ENCODE measurements around the gene GP5.

GP5 gene

DNA sequence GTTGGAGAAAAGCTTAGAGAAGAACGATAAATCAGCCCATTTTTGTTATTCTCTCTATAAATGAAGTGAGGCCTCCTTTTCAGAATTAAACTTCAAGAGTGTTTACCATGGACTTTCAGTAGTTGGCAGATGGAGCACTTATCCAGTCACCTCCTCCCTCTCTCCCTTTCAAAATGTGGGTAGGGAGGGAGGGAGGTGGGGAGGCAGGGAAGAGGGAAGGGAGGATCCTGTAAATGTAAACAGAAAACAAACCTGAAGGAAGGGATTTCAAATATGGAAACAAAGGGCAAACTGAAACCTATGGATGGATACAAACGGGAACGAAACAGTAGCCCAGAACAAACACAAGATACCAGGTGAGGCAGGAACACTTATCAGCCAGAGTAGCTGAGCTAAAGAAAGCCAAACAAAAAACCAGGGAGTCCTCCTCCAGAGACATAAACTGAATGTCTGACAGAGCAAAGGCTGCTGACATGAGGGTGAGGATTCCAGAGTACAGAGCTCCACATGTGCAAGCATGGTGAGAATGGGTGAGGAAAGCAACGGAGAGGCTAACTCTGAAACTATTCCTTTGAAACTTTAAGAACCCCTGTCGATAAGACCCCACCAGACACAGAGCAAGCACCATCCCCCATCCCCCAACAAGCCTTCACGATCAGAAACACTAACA is 41.0 kb upstream of the GP5 start:
- no peak for DNase-seq (ENCODE audit: low spot score)

DNA sequence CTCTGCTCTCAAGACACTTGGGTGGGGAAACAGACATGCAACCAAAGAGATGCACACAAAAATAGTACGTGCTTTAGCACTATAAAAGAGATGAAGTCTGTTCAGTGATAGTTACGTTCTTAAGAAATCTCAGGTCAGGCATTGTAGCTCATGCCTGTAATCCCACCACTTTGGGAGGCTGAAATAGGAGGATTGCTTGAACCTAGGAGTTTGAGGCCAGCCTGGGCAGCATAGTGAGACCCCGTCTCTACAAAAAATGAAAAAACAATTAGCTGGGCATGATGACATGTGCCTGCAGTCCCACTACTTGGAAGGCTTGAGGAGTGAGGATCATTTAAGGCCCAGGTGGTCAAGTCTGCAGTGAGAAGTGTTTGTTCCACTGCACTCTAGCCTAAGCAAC is 35.4 kb upstream of the GP5 start:
- no peak for TF ChIP-seq CTCF (IDR thresholded peaks at IDR 0.05; ENCODE audit: extremely low read depth, missing control alignments)
- DNase-seq (ENCODE audit: low spot score) = no peak

More for the DNA sequence above, 41.0 kb upstream of the GP5 start:
- TF ChIP-seq CTCF (IDR thresholded peaks at IDR 0.05; ENCODE audit: extremely low read depth, missing control alignments) = no peak

DNA sequence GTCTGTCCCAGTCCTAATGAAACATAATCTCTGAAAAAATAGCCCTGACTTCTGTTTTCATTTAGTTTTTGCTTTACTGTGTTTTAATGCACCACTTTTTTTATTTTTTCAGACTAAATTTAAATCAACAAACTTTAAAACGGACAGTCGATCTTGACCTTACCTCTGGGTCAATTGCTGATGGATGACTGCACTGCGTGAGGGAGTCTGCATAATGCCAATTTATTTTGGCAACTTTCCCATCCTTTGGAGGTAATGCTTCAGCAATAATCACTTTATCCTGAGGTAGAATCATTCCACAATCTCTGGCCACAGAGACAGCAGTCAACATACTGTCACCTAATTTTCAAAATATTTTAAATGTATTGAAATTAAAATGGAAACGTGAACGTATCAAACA is 32.5 kb upstream of the GP5 start:
- no peak for DNase-seq (ENCODE audit: low spot score)
- no peak for TF ChIP-seq CTCF (IDR thresholded peaks at IDR 0.05; ENCODE audit: extremely low read depth, missing control alignments)

DNA sequence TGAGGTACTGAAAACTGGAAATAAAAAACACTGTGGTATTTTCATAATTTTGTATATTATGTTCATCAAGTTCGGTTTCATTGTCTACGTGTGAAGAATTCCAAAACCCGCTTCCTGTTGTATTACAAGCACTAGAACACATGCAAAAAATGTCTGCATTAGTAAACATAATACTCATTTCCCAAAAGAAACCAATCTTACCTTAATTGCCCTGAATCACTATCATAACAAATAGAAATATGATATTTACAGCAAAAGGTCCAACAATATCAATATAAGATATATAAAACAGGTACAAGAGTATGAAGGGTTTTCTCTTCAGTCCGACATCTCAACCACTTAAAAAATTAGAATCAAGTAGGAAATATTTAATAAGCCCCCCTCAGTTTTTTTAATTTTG is 26.3 kb upstream of the GP5 start:
- TF ChIP-seq CTCF (IDR thresholded peaks at IDR 0.05; ENCODE audit: extremely low read depth, missing control alignments) = no peak
- no peak for DNase-seq (ENCODE audit: low spot score)

DNA sequence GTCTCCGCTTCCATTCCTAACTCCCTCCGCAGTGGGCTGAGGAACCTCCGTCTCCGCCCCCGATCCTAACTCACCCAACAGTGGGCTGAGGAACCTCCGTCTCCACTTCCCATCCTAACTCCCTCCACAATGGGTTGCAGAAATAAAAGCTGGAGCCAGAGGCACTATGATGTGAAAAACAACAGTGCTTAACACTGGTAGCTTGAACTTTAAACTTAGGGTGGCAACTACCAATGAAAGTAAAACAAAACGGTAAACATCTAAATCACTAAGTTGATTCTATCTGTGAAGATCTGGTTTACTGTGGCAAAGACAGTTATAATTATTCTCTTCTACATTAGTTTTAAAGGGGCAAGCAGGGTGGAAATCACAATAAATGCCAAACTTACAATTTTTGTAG is 25.9 kb upstream of the GP5 start:
- no peak for DNase-seq (ENCODE audit: low spot score)
- no peak for TF ChIP-seq CTCF (IDR thresholded peaks at IDR 0.05; ENCODE audit: extremely low read depth, missing control alignments)

- TF ChIP-seq CTCF (IDR thresholded peaks at IDR 0.05; ENCODE audit: extremely low read depth, missing control alignments) = no peak
- no peak for DNase-seq (ENCODE audit: low spot score)
Measured at GRCh38 chr3:194424373-194424772, 25.3 kb upstream of the GP5 start.

DNA sequence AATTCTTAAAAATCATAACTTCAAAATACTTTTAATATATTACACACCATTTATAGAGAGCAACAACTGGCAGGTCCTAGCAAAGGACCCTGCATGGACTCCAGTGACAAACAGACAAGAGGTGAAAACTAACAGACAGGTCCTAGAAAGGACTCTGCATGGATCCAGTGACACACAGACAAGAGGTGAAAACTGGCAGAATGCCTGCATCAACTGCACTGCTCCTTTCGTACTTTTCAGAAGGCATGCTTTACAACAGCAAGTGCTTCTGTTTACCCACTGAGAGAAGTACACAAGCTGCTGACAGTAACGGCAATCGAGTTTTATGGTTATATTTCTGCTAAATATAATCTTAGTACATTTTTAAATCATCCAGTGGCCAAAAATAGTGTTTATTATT is 24.3 kb upstream of the GP5 start:
- DNase-seq (ENCODE audit: low spot score) = no peak
- no peak for TF ChIP-seq CTCF (IDR thresholded peaks at IDR 0.05; ENCODE audit: extremely low read depth, missing control alignments)

Measured in GM20000 (cell line).